ENCODE measurements around the gene SORL1-AS1.

SORL1-AS1 gene

DNA sequence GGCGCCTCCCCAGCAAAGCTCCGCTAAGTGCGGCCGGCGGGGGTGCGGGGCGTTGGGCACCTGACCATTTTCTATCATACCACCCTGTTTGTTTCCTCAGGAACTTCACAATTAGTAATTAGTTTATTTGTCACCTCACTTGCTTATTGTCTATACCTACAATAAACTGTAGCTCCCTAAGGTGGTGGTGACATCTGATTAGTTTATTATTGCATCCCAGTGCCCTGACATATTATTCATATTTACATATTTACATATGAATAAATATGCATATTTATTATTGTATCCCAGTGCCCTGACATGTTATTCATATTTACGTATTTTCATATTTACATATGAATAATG is 25.4 kb downstream of the SORL1-AS1 start:
- no peaks in the 10 kb centered on the region for H3K36me3 ChIP-seq (ENCODE audit: control insufficient read depth, insufficient read depth, low read length)
- DNase-seq (ENCODE audit: low read depth) (no peak), FAIRE-seq (no peak)
- H3K27me3 ChIP-seq (ENCODE audit: control insufficient read depth, insufficient read depth, low read length), result no peaks in the 10 kb centered on the region
- TF ChIP-seq CTCF (IDR thresholded peaks at IDR 0.05; ENCODE audit: insufficient read depth, low read length, severe bottlenecking), result no peak
- H3K4me3 ChIP-seq (ENCODE audit: low read depth, low read length), result no peak overlapping the region

DNA sequence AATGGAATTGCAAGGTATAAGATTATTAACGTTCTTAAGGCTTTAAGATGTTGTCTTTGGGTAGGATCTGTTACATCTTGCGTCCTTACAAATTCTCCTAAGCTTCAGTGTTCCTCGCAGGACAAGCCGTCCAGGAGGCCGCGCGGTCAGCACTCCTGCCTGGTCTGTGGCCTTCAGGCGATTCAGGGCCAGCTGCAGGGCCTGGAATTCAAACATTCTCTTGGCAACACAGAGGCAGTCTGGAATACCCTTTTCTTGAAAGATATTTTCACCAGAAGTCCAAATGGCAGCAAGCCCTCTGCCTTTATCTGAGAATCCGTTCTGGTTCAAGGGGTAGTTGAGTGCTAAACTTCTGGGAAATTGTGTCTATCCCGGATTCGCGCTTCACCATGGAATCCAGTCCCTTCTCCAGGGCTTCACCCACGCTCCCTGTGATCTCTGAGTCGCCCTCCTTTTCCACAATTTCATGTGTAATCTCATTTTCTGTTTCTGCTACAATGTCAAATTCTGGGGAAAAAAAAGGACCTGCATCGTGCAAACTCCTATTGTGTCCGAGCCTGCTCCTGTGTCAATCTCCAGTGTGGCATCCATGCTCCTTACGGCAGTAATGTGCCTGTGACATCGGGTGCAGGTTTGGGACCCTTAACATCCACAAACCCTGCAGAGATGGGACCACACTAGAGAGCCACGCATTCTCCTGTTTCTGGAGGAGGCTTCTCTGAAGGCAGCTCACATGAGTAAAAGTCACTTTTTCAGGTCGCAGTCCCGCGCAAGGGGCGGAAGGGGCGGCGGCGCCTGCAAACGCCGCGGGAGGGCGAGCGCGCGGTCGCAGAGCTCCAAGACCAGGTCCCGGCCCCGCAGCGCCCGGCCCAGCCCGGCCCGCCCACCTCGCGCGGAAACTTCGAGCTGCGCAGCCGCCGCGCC is 26.0 kb downstream of the SORL1-AS1 start:
- DNase-seq (ENCODE audit: low read depth) (no peak), FAIRE-seq (no peak)
- peak overlapping the region; percentile 8 for H3K4me3 ChIP-seq (ENCODE audit: low read depth, low read length)
- no peaks in the 10 kb centered on the region for H3K36me3 ChIP-seq (ENCODE audit: control insufficient read depth, insufficient read depth, low read length)
- TF ChIP-seq CTCF (IDR thresholded peaks at IDR 0.05; ENCODE audit: insufficient read depth, low read length, severe bottlenecking), result no peak
- H3K27me3 ChIP-seq (ENCODE audit: control insufficient read depth, insufficient read depth, low read length), result no peaks in the 10 kb centered on the region

DNA sequence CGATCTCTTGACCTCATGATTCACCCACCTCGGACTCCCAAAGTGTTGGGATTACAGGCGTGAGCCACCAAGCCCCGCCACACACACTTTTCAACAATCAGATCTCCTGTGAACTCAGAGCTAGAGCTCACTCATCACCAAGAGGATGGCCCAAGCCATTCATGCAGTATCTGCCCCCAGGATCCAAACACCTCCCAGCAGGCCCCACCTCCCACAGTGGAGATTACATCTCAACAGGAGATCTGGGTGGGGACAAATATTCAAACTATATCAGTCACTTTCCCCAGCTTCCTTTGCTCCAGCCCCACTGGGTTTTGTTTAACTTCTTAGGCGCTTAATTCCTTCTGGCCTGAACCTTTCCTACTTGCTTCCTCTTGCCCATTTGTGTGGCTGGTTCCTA is 26.9 kb downstream of the SORL1-AS1 start:
- Histone ChIP-seq H3K36me3 (ENCODE audit: control insufficient read depth, insufficient read depth, low read length) (no peaks in the 10 kb centered on the region), H3K4me3 (ENCODE audit: low read depth, low read length) (no peak overlapping the region), H3K27me3 (ENCODE audit: control insufficient read depth, insufficient read depth, low read length) (no peaks in the 10 kb centered on the region)
- no peak for DNase-seq (ENCODE audit: low read depth)
- no peak for TF ChIP-seq CTCF (IDR thresholded peaks at IDR 0.05; ENCODE audit: insufficient read depth, low read length, severe bottlenecking)
- FAIRE-seq, result no peak

DNA sequence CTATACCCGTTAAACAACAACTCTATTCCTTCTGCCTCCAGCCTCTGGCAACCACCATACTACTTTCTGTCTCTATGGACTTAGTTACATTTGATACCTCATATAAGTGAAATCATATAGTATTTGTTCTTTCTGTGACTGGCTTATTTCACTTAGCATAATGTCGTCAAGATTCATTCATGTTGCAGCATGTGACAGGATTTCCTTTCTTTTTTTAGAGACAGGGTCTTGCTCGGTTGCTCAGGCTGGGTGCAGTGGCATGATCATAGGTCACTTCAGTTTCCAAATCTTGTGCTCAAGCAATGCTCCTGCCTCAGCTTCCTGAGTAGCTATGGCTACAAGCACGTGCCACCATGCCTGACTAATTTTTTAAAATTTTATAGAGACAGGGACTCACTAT is 30.1 kb downstream of the SORL1-AS1 start:
- no peaks in the 10 kb centered on the region for H3K36me3 ChIP-seq (ENCODE audit: control insufficient read depth, insufficient read depth, low read length)
- no peak overlapping the region for H3K4me3 ChIP-seq (ENCODE audit: low read depth, low read length)
- no peaks in the 10 kb centered on the region for H3K27me3 ChIP-seq (ENCODE audit: control insufficient read depth, insufficient read depth, low read length)
- FAIRE-seq, result no peak
- no peak for DNase-seq (ENCODE audit: low read depth)
- TF ChIP-seq CTCF (IDR thresholded peaks at IDR 0.05; ENCODE audit: insufficient read depth, low read length, severe bottlenecking), result no peak

DNA sequence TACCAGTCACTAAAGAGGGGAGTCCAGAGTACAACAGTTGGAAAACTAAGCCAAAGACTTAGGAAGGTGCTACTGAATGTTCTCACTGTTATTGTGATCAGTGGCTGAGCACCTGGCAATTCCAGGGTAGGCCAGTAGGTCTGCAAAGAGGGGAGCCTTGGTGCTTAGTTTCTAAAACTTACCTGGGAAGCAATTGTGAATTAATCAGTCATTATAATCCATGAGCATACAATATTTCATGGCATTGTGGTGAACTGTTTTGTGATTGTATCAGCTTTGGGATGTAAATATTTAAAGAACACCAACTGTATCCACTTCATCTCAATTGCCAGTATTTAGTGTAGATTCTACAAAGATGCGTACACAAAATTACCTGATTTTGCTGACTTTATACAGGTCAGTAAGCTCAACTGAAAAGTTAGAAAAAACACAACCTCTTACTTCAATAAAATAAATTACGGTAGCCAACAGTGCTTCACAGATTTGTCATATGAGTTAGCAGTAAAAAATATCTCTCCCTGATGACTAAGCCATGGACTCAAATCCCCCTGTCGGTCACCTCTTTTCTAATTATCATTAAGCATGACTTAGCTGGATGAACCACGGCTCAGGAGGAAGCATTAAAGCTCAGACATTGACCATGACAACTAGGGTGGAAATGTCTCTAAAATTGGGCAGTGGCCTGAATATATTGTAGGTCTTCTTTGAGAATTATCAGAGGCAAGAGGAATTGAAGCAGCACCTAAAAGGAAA is 31.4 kb downstream of the SORL1-AS1 start:
- no peak for TF ChIP-seq CTCF (IDR thresholded peaks at IDR 0.05; ENCODE audit: insufficient read depth, low read length, severe bottlenecking)
- no peaks in the 10 kb centered on the region for H3K27me3 ChIP-seq (ENCODE audit: control insufficient read depth, insufficient read depth, low read length)
- DNase-seq (ENCODE audit: low read depth) (peak; percentile 29), FAIRE-seq (no peak)
- no peak overlapping the region for H3K4me3 ChIP-seq (ENCODE audit: low read depth, low read length)
- H3K36me3 ChIP-seq (ENCODE audit: control insufficient read depth, insufficient read depth, low read length), result no peaks in the 10 kb centered on the region
